K562 (cell line): Measurements from ENCODE around the gene NPTX2. TPM values are rescaled to one million over a fixed set of nuclear protein-coding genes. Genes with fewer than 3 reads are reported as not detected.

Source experiments
- ATAC-seq: fragments of 200-7000 bp; cut with Tn5 transposase; 3 replicates; pipeline ENCODE4 v1.9.1; 2020; ENCODE audit warnings: moderate library complexity
- BruUV-seq: library from RNA; stranded (reverse); fragments of 400-500 nt; replicated peaks from 2 replicates; lab custom pipeline; 2021; lab: Mats Ljungman, UMichigan
- CTCF ChIA-PET: fragments of 300-600 bp; formaldehyde crosslinking; extraction: SDS; loops from one replicate; lab custom pipeline; 2021; ENCODE audit warnings: low intra/inter-chr PET ratio; lab: Yijun Ruan, JAX
- POLR2A ChIA-PET: fragments of 300-600, 350-650 bp; sonication (Branson Sonifier 250); formaldehyde crosslinking; extraction: SDS; loops from one replicate; lab custom pipeline; 2021; ENCODE audit warnings: antibody characterized with exemption, inconsistent platforms; lab: Yijun Ruan, JAX
- DNase-seq, 4 experiments: peaks; one replicate each; pipeline versions ENCODE4 v3.0.0 to v3.0.0-alpha.2; 2011 to 2018; ENCODE audit warnings: low spot score in 3 of 4, mixed read lengths in 3 of 4; ENCODE audit errors: extremely low read depth in 1 of 4
- FAIRE-seq: peaks from 2 replicates; lab custom pipeline; 2011; peaks lifted over from hg19 to GRCh38; lab: Jason Lieb, UNC
- H2AFZ ChIP-seq: 2 replicates; pipeline ENCODE4 v1.6.0; 2011; ENCODE audit warnings: low read depth, low read length, control low read depth, inconsistent platforms
- H3K27ac ChIP-seq: fragments of 200-600 bp; 3 replicates; pipeline ENCODE4 v1.8.0; 2011; ENCODE audit warnings: low read depth, mild to moderate bottlenecking, control low read depth, inconsistent platforms, low read length, moderate library complexity, mixed read lengths; ENCODE audit errors: extremely low read depth
- H3K27me3 ChIP-seq, 2 experiments: fragments of 300-600 bp in 1 of 2; 2 replicates in 1 of 2; 3 replicates in 1 of 2; pipeline versions ENCODE4 v1.6.0 to v1.8.0; 2011; ENCODE audit warnings: inconsistent platforms in 2 of 2, low read length in 2 of 2, mild to moderate bottlenecking in 1 of 2, mixed read lengths in 1 of 2, moderate library complexity in 1 of 2; ENCODE audit not compliant: control insufficient read depth in 2 of 2, insufficient read depth in 2 of 2
- H3K36me3 ChIP-seq: fragments of 300-600 bp; 3 replicates; pipeline ENCODE4 v1.8.0; 2011; ENCODE audit warnings: mild to moderate bottlenecking, low read length, inconsistent platforms; ENCODE audit not compliant: control insufficient read depth, insufficient read depth
- H3K4me1 ChIP-seq, 2 experiments: fragments of 200-600 bp in 1 of 2; replicated peaks in 1 of 2; 2 replicates in 1 of 2; 3 replicates in 1 of 2; pipeline versions ENCODE4 v1.5.1 to v1.8.0; 2011; ENCODE audit warnings: inconsistent platforms in 2 of 2, low read length in 2 of 2, mild to moderate bottlenecking in 1 of 2, mixed read lengths in 1 of 2, moderate library complexity in 1 of 2; ENCODE audit not compliant: control insufficient read depth in 2 of 2, insufficient read depth in 2 of 2
- H3K4me2 ChIP-seq: 2 replicates; pipeline ENCODE4 v1.6.1; 2011; ENCODE audit warnings: low read length, control low read depth, inconsistent platforms, mixed read lengths; ENCODE audit not compliant: insufficient read depth
- H3K4me3 ChIP-seq: fragments of 200-600 bp; sonication (generic), shearing (Covaris generic); 2 replicates; pipeline ENCODE4 v1.5.1; 2016; ENCODE audit warnings: control low read depth, inconsistent platforms
- H3K79me2 ChIP-seq: fragments of 200-600 bp; 3 replicates; pipeline ENCODE4 v1.8.0; 2011; ENCODE audit warnings: low read length, inconsistent platforms; ENCODE audit not compliant: control insufficient read depth, insufficient read depth
- H3K9ac ChIP-seq, 2 experiments: 2 replicates each; pipeline versions ENCODE4 v1.6.0 to v1.6.1; 2011; ENCODE audit warnings: low read depth in 2 of 2, low read length in 2 of 2, control low read depth in 1 of 2, inconsistent platforms in 1 of 2, mild to moderate bottlenecking in 1 of 2, mixed read lengths in 1 of 2; ENCODE audit not compliant: insufficient read depth in 1 of 2
- H3K9me1 ChIP-seq: one replicate; pipeline ENCODE4 v1.6.0; 2011; ENCODE audit warnings: inconsistent platforms, mild to moderate bottlenecking, low read length, moderate library complexity; ENCODE audit not compliant: control insufficient read depth, insufficient read depth
- H3K9me3 ChIP-seq: replicated peaks from 2 replicates; pipeline ENCODE4 v1.5.1; 2011; ENCODE audit warnings: low read depth, low read length, inconsistent platforms; ENCODE audit not compliant: control insufficient read depth, insufficient read depth
- H4K20me1 ChIP-seq: replicated peaks from 2 replicates; pipeline ENCODE4 v1.6.1; 2011; ENCODE audit warnings: low read length, inconsistent platforms, mixed read lengths; ENCODE audit not compliant: control insufficient read depth, insufficient read depth
- DDX20 ChIP-seq: fragments of 450-650 bp; IDR thresholded peaks from 2 replicates; pipeline ENCODE4 v1.6.1; 2016; ENCODE audit warnings: missing genetic modification characterization, low read depth, mild to moderate bottlenecking, missing compliant biosample characterization, moderate library complexity
- DEAF1 ChIP-seq: fragments of 450-650 bp; formaldehyde crosslinking; IDR thresholded peaks from 2 replicates; pipeline ENCODE4 v1.4.0; 2020; ENCODE audit warnings: mild to moderate bottlenecking, moderate library complexity
- EHMT2 ChIP-seq: fragments of 450-650 bp; IDR thresholded peaks from 2 replicates; pipeline ENCODE4 v1.6.1; 2018; ENCODE audit warnings: antibody characterized with exemption
- EWSR1 ChIP-seq: fragments of 450-650 bp; IDR thresholded peaks from 2 replicates; pipeline ENCODE4 v1.6.1; 2018; ENCODE audit warnings: borderline replicate concordance, mild to moderate bottlenecking, low read depth, moderate library complexity; ENCODE audit not compliant: partially characterized antibody
- FOXJ3 ChIP-seq: sonication (generic); formaldehyde crosslinking; IDR thresholded peaks from 2 replicates; pipeline ENCODE4 v1.4.0; 2020; ENCODE audit warnings: mild to moderate bottlenecking, missing genetic modification reagents
- NFIC ChIP-seq: fragments of 450-650 bp; IDR thresholded peaks from 2 replicates; pipeline ENCODE4 v1.6.1; 2017; ENCODE audit warnings: mild to moderate bottlenecking, inconsistent platforms
- TSHZ1 ChIP-seq: fragments of 250-450 bp; sonication (Bioruptor Pico); IDR thresholded peaks from 2 replicates; pipeline ENCODE4 v1.4.0; 2020; ENCODE audit warnings: mild to moderate bottlenecking, moderate library complexity
- ZNF445 ChIP-seq: fragments of 250-450 bp; sonication (Bioruptor Pico); IDR thresholded peaks from 2 replicates; pipeline ENCODE4 v1.4.0; 2020; ENCODE audit warnings: low read depth, mild to moderate bottlenecking, moderate library complexity
- WGBS: fragments of 100-300 bp; shearing (Covaris generic); methylation state at CpG from one replicate; pipeline ENCODE4 v1.1.6; 2016; ENCODE audit warnings: low coverage, mixed read lengths; ENCODE audit not compliant: insufficient coverage; ENCODE audit errors: missing lambda C conversion rate; 5-methylcytosine and 5-hydroxymethylcytosine counted together
- in situ Hi-C: fragments of 300-500 bp; cut with MboI; formaldehyde crosslinking; loops from 4 replicates; pipeline ENCODE4 v1.15.0; 2018; ENCODE audit warnings: inconsistent platforms, mixed read lengths
- intact Hi-C: fragments of 100-400 bp; cut with micrococcal nuclease; formaldehyde crosslinking; loops from 2 replicates; pipeline ENCODE4 v1.14.2; 2022
- polyA plus RNA-seq, 8 experiments: library from polyadenylated mRNA; depleted of rRNA in 4 of 8; stranded (reverse) in 5 of 8; unstranded in 3 of 8; fragments of >200 nt; fragmentation: Nextera tagmentation in 2 of 8; fragmentation: Illumina TruSeq in 1 of 8; extraction: Ambion mirVana in 2 of 8; extraction: Trizol in 1 of 8; gene quantifications; 2 replicates each; pipeline versions ENCODE4 v1.2.1 to v1.2.3, GENCODE V29; 2011 to 2014; ENCODE audit warnings: inconsistent platforms in 1 of 8, missing spikeins in 1 of 8
- total RNA-seq, 7 experiments: library from RNA; depleted of rRNA in 6 of 7; stranded (reverse); fragments of >200 nt in 6 of 7; fragmentation: Illumina TruSeq in 2 of 7; extraction: Trizol in 2 of 7; gene quantifications; 2 replicates each; pipeline versions ENCODE4 v1.2.1 to v1.2.3, GENCODE V29; 2011 to 2021; ENCODE audit warnings: low replicate concordance in 1 of 7

Gene NPTX2
- total and polyA plus RNA-seq, 9 of the 15 experiments (the other 6 are each of a cell fraction or from before 2014, with no cell fraction given): 0.07 TPM; not detected in 8

GRCh38 chr7:98603399-98603788, 13.7 kb upstream of the NPTX2 start (continued):
- TF ChIP-seq DEAF1 (CRISPR knock-in tag): no peak
- no peak for TF ChIP-seq EWSR1
- no peak for TF ChIP-seq ZNF445 (CRISPR knock-in tag)
- TF ChIP-seq NFIC: no peak

GRCh38 chr7:98613601-98614425, 3.3 kb upstream of the NPTX2 start:
- Histone ChIP-seq H3K4me1 (peaks cover 0 to 6% of the 10 kb centered on the region in 2 experiments; a peak in 1 of 5 replicates), H4K20me1 (no peaks in the 10 kb centered on the region), H3K79me2 (no peaks in the 10 kb centered on the region), H3K9ac (no peak overlapping the region), H3K36me3 (no peaks in the 10 kb centered on the region), H3K9me3 (no peaks in the 10 kb centered on the region), H3K4me3 (no peak overlapping the region), H3K9me1 (no peaks in the 10 kb centered on the region), H3K27ac (no peak overlapping the region), H2AFZ (no peak overlapping the region), H3K27me3 (no peaks in the 10 kb centered on the region; a peak in 1 of 5 replicates), H3K4me2 (no peak overlapping the region)
- BruUV-seq: no TSS peak
- POLR2A ChIA-PET: interaction anchor here (0.6 to 0.7 kb wide), 2 partner anchors 13 to 47 kb away, joined by 3 read pairs; no protein-coding TSS in a partner anchor
- no peak for ATAC-seq
- intact Hi-C loops (no loop called here), in situ Hi-C loops (no loop called here)
- peak in 1 of 4 experiments; percentile 51 for DNase-seq
- CTCF ChIA-PET: no interaction called here
- WGBS: 3% methylated on average over 14 of the region's 14 CpGs
- FAIRE-seq: peak; percentile 79
- TF ChIP-seq EHMT2: peak; percentile 99
- TF ChIP-seq FOXJ3: no peak
- TF ChIP-seq DDX20: no peak
- TF ChIP-seq TSHZ1: no peak
